Mesodermal cell (in vitro differentiated cells): ENCODE measurements around the gene EPHA6.
A peak's percentile ranks its signal among the peaks of the same experiment; 100 is the strongest.

Source experiments
- H3K27ac ChIP-seq: 2 replicates; pipeline ENCODE4 v1.7.0; 2013; ENCODE audit warnings: mild to moderate bottlenecking, low read depth, low read length, moderate library complexity; ENCODE audit not compliant: severe bottlenecking
- H3K36me3 ChIP-seq: 2 replicates; pipeline ENCODE4 v1.7.1; 2013; ENCODE audit warnings: mild to moderate bottlenecking, low read length, moderate library complexity; ENCODE audit not compliant: control insufficient read depth, insufficient read depth
- H3K4me1 ChIP-seq: one replicate; pipeline ENCODE4 v1.7.1; 2013; ENCODE audit warnings: mild to moderate bottlenecking, low read length; ENCODE audit not compliant: insufficient read depth, control insufficient read depth, poor library complexity, severe bottlenecking
- H3K4me3 ChIP-seq: 2 replicates; pipeline ENCODE4 v1.7.0; 2013; ENCODE audit warnings: low read length, control low read depth, mild to moderate bottlenecking; ENCODE audit not compliant: insufficient read depth, poor library complexity, severe bottlenecking; ENCODE audit errors: extremely low read depth
- H3K9me3 ChIP-seq: 2 replicates; pipeline ENCODE4 v1.7.1; 2013; ENCODE audit warnings: mild to moderate bottlenecking, low read length, moderate library complexity; ENCODE audit not compliant: control insufficient read depth
- WGBS, 2 experiments: methylation state at CpG; one replicate each; pipeline ENCODE4 v1.1.5; 2013; ENCODE audit warnings: missing lambda C conversion rate in 2 of 2; ENCODE audit not compliant: insufficient coverage in 2 of 2; 5-methylcytosine and 5-hydroxymethylcytosine counted together

EPHA6 gene

GRCh38 chr3:97778152-97778551, 963.8 kb downstream of the EPHA6 start:
- H3K4me1 ChIP-seq, result no peaks in the 10 kb centered on the region
- no peaks in the 10 kb centered on the region for H3K36me3 ChIP-seq
- no peaks in the 10 kb centered on the region for H3K9me3 ChIP-seq
- H3K27ac ChIP-seq, result peak overlapping the region; percentile 18
- H3K4me3 ChIP-seq, result no peak overlapping the region

- Histone ChIP-seq H3K27ac (no peak overlapping the region), H3K4me3 (no peak overlapping the region), H3K36me3 (no peaks in the 10 kb centered on the region), H3K9me3 (no peaks in the 10 kb centered on the region), H3K4me1 (no peaks in the 10 kb centered on the region)
Measured at GRCh38 chr3:97793420-97794019, 979.1 kb downstream of the EPHA6 start.

- WGBS, 2 experiments, result 100% methylated on average over 1 of the region's 4 CpGs
- Histone ChIP-seq H3K36me3 (no peaks in the 10 kb centered on the region), H3K4me3 (no peak overlapping the region), H3K4me1 (no peaks in the 10 kb centered on the region), H3K9me3 (no peaks in the 10 kb centered on the region), H3K27ac (no peak overlapping the region)
Measured at GRCh38 chr3:97795951-97796350, 981.6 kb downstream of the EPHA6 start.
